Smooth muscle cell (in vitro differentiated cells): ENCODE results near the gene HTR4. TPM values are rescaled to one million over a fixed set of nuclear protein-coding genes. Genes with fewer than 3 reads are reported as not detected.

Source experiments
- DNase-seq: peaks from one replicate; lab custom pipeline; 2025; ENCODE audit not compliant: unreplicated experiment; lab: John Stamatoyannopoulos, UW
- H2AFZ ChIP-seq: fragments of 200-600 bp; sonication (generic); 2 replicates; pipeline ENCODE4 v1.6.0; 2016; ENCODE audit warnings: antibody characterized with exemption, low read depth, mild to moderate bottlenecking
- H3F3A ChIP-seq: fragments of 200-600 bp; sonication (generic); 2 replicates; pipeline ENCODE4 v1.6.0; 2017; ENCODE audit warnings: antibody characterized with exemption, low read depth
- H3K27ac ChIP-seq: fragments of 200-600 bp; sonication (generic); 2 replicates; pipeline ENCODE4 v1.5.1; 2016; ENCODE audit warnings: low read depth, mild to moderate bottlenecking
- H3K27me3 ChIP-seq: fragments of 200-600 bp; sonication (generic); 2 replicates; pipeline ENCODE4 v1.6.1; 2016; ENCODE audit warnings: low read depth, mild to moderate bottlenecking
- H3K36me3 ChIP-seq: fragments of 200-600 bp; sonication (generic); 2 replicates; pipeline ENCODE4 v1.5.1; 2016; ENCODE audit warnings: low read depth
- H3K4me1 ChIP-seq: fragments of 200-600 bp; sonication (generic); 2 replicates; pipeline ENCODE4 v1.5.1; 2016; ENCODE audit warnings: low read depth
- H3K4me2 ChIP-seq: fragments of 200-600 bp; sonication (generic); 2 replicates; pipeline ENCODE4 v1.6.0; 2016; ENCODE audit warnings: mild to moderate bottlenecking
- H3K4me3 ChIP-seq: fragments of 200-600 bp; sonication (generic); 2 replicates; pipeline ENCODE4 v1.5.1; 2016; ENCODE audit warnings: mild to moderate bottlenecking
- H3K79me2 ChIP-seq: fragments of 200-600 bp; sonication (generic); 2 replicates; pipeline ENCODE4 v1.6.0; 2016; ENCODE audit warnings: low read depth, mild to moderate bottlenecking
- H3K9ac ChIP-seq: fragments of 200-600 bp; sonication (generic); 2 replicates; pipeline ENCODE4 v1.6.0; 2016; ENCODE audit warnings: low read depth
- H3K9me3 ChIP-seq: fragments of 200-600 bp; sonication (generic); replicated peaks from 2 replicates; pipeline ENCODE4 v1.5.1; 2016; ENCODE audit warnings: low read depth
- H4K20me1 ChIP-seq: fragments of 200-600 bp; sonication (generic); 2 replicates; pipeline ENCODE4 v1.6.0; 2016; ENCODE audit warnings: low read depth
- WGBS: methylation state at CpG from one replicate; pipeline ENCODE4 v1.1.7; 2016; ENCODE audit warnings: low lambda C conversion rate; 5-methylcytosine and 5-hydroxymethylcytosine counted together
- polyA plus RNA-seq: library from polyadenylated mRNA; unstranded; fragments of >200 nt; fragmentation: Nextera tagmentation; extraction: Ambion mirVana; gene quantifications from 2 replicates; pipeline ENCODE4 v1.2.1, GENCODE V29; 2016
- total RNA-seq: library from RNA; depleted of rRNA; stranded (reverse); fragments of >200 nt; gene quantifications from 2 replicates; pipeline ENCODE4 v1.2.3, GENCODE V29; 2014
- TF ChIP-seq, protein P1 (sequence below): fragments of 200-600 bp; sonication (generic); IDR thresholded peaks from 2 replicates; pipeline ENCODE4 v1.5.1; 2017; ENCODE audit warnings: borderline replicate concordance, mild to moderate bottlenecking, antibody characterized with exemption; ENCODE audit not compliant: insufficient read depth, poor library complexity, severe bottlenecking

Gene HTR4
- total and polyA plus RNA-seq, 2 experiments from 2014 or later, result 0.09 TPM; not detected in 1

DNA sequence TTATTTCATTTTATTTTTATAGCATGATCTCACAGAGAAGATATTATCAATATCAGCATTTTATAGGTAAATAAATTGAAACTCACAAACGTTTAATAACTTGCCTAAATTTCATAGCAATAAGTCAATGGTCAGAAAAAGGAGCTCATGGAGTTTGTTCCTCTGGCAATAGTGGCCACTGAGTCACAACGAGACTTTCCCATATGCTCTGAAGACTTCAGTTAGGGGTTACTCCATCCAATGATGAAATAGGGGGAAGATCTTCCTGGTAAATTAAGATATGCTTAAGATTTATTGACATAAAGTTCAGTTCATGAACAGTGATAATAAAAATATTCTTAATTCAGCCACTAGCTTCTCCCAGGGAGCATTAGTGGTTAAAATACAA is 43.5 kb upstream of the HTR4 start:
- H3K4me1 ChIP-seq, result peaks cover 14% of the 10 kb centered on the region
- H3K27ac ChIP-seq, result peak overlapping the region; percentile 94
- no peaks in the 10 kb centered on the region for H3K36me3 ChIP-seq
- WGBS, result 48% methylated on average over 2 of the region's 2 CpGs
- peak overlapping the region; percentile 64 for H3K4me2 ChIP-seq
- H2AFZ ChIP-seq, result no peak overlapping the region
- no peaks in the 10 kb centered on the region for H3K27me3 ChIP-seq
- H3K9ac ChIP-seq, result peak overlapping the region; percentile 64
- H3K4me3 ChIP-seq, result no peak overlapping the region
- peaks cover 18% of the 10 kb centered on the region for H3F3A ChIP-seq
- no peak for DNase-seq
- H3K79me2 ChIP-seq, result no peaks in the 10 kb centered on the region
- TF ChIP-seq, protein P1, sequence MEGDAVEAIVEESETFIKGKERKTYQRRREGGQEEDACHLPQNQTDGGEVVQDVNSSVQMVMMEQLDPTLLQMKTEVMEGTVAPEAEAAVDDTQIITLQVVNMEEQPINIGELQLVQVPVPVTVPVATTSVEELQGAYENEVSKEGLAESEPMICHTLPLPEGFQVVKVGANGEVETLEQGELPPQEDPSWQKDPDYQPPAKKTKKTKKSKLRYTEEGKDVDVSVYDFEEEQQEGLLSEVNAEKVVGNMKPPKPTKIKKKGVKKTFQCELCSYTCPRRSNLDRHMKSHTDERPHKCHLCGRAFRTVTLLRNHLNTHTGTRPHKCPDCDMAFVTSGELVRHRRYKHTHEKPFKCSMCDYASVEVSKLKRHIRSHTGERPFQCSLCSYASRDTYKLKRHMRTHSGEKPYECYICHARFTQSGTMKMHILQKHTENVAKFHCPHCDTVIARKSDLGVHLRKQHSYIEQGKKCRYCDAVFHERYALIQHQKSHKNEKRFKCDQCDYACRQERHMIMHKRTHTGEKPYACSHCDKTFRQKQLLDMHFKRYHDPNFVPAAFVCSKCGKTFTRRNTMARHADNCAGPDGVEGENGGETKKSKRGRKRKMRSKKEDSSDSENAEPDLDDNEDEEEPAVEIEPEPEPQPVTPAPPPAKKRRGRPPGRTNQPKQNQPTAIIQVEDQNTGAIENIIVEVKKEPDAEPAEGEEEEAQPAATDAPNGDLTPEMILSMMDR, result no peak
- no peaks in the 10 kb centered on the region for H4K20me1 ChIP-seq
- no peaks in the 10 kb centered on the region for H3K9me3 ChIP-seq

DNA sequence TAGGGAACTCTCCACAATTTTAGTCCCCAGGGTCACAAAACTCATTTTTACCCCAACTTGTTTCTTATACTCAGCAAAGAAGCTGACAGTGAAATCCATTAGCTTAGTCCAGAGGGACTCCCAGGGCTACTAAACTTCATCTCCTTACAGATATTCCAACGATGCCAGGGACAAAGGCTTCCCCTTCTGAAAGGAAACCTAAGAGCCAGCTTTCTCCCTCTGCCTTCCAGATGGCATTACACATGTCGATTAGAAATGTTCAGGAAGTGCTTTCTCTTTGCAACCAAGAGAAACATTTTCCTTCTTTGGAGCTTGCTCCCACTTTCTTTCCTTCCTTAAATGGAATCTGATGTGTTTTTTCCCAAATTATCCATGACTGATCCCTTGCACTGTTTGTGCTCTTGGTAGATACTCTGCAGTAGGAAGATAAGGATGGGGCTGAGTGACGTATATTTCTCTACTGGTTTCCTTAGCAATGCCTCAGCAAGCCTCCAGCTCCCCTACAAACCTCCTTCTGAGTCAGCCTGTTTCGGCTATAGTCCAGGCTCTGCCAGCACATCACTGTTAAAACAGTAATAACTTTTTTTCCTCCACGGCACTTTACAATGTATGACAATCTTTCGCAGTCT is 43.0 kb upstream of the HTR4 start:
- Histone ChIP-seq H3K36me3 (no peaks in the 10 kb centered on the region), H3K27me3 (no peaks in the 10 kb centered on the region), H3K9ac (peak overlapping the region; percentile 70), H4K20me1 (no peaks in the 10 kb centered on the region), H3K4me2 (peak overlapping the region; percentile 64), H3K4me1 (peaks cover 14% of the 10 kb centered on the region), H2AFZ (no peak overlapping the region), H3K27ac (peak overlapping the region; percentile 94), H3K79me2 (no peaks in the 10 kb centered on the region), H3K4me3 (peak overlapping the region; percentile 0), H3K9me3 (no peaks in the 10 kb centered on the region), H3F3A (peaks cover 18% of the 10 kb centered on the region)
- 19% methylated on average over 6 of the region's 6 CpGs for WGBS
- TF ChIP-seq, protein P1, result no peak
- no peak for DNase-seq

DNA sequence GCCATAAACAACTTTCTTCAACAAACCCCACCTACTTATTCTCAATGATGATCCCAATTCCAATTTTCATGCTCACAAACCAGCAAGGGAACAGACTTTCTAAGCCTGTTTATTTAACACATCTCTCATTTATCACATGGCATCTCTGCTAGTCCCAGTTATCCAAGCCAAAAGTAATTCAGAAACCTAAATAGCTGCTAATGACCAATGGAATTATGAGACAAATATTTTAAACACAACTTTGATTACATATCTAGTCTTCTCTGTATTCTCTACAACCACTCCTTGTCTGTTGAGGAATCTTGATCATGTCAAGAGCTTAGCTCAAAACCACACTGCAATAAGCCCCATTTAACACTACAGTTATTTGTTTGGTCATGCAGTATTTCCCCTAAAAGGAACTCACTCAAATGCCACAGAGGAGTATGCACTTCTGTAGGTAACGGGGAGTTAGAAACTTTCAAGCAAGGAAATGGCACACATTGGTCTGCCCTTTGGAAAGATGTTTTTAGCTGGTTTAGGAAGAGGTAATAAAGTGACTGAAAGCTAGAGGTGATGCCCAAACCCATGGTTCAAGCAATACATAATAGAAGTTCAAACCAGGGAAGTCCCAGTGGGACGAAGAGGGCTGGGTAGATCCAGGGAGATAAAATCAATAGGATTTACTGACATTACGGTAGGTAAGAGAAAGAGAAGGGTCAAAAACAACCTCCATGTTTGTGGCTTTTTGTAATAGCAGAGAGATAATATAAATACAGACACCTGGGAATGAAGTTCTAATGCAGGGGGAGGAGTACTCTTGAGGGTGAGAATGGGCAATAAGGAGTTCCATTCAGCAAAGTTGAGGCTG is 42.1 kb upstream of the HTR4 start:
- TF ChIP-seq, protein P1, result no peak
- Histone ChIP-seq H4K20me1 (no peaks in the 10 kb centered on the region), H3K4me2 (peak overlapping the region; percentile 64), H2AFZ (no peak overlapping the region), H3K27me3 (no peaks in the 10 kb centered on the region), H3K9me3 (no peaks in the 10 kb centered on the region), H3K79me2 (no peaks in the 10 kb centered on the region), H3F3A (peaks cover 15% of the 10 kb centered on the region), H3K27ac (peak overlapping the region; percentile 94), H3K4me1 (peaks cover 14% of the 10 kb centered on the region), H3K4me3 (no peak overlapping the region), H3K9ac (peak overlapping the region; percentile 70), H3K36me3 (no peaks in the 10 kb centered on the region)
- WGBS, result 68% methylated on average over 3 of the region's 3 CpGs
- no peak for DNase-seq

DNA sequence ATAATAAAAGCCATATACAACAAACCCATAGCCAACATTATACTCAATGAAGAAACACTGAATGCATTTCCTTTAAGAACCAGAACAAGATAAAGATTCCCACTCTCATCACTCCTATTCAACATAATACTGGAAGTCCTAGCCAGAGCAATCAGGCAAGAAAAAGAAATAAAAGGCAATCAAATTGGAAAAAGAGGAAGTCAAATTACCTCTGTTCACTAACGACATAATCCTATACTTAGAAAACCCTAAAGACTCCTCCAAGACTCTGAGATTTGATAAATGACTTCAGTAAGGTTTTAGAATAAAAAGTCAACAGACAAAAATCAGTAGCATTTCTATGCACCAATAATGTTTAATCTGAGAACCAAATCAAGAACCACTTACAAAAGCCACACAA is 36.6 kb upstream of the HTR4 start:
- H3K9ac ChIP-seq, result no peak overlapping the region
- no peak overlapping the region for H3K4me3 ChIP-seq
- 97% methylated on average over 1 of the region's 1 CpG for WGBS
- peaks cover 2% of the 10 kb centered on the region for H3K4me1 ChIP-seq
- no peaks in the 10 kb centered on the region for H3K79me2 ChIP-seq
- no peak overlapping the region for H3K4me2 ChIP-seq
- no peaks in the 10 kb centered on the region for H3F3A ChIP-seq
- no peaks in the 10 kb centered on the region for H3K27me3 ChIP-seq
- DNase-seq, result no peak
- H4K20me1 ChIP-seq, result no peaks in the 10 kb centered on the region
- no peak overlapping the region for H3K27ac ChIP-seq
- H2AFZ ChIP-seq, result no peak overlapping the region
- peaks cover 3% of the 10 kb centered on the region for H3K9me3 ChIP-seq
- H3K36me3 ChIP-seq, result no peaks in the 10 kb centered on the region
- TF ChIP-seq, protein P1, result no peak
